Ascending aorta (tissue), 2 donors: ENCODE measurements around the gene MPPED1. TPM values are rescaled to one million over a fixed set of nuclear protein-coding genes. Genes with fewer than 3 reads are reported as not detected.

Experiments used
- DNase-seq, 2 donors: peaks; one replicate each; pipeline ENCODE4 v3.0.0-alpha.2; 2019; ENCODE audit warnings: low spot score in 2 of 2
- H3K27ac ChIP-seq, 2 donors: fragments of 200-600 bp; sonication (generic); one replicate each; pipeline ENCODE4 v1.5.1; 2016 to 2017; ENCODE audit warnings: mild to moderate bottlenecking in 1 of 2
- H3K27me3 ChIP-seq: fragments of 200-600 bp; sonication (generic); one replicate; pipeline ENCODE4 v1.5.1; 2017
- H3K36me3 ChIP-seq, 2 donors: fragments of 200-600 bp; sonication (generic); one replicate each; pipeline ENCODE4 v1.5.1; 2016
- H3K4me1 ChIP-seq, 2 donors: fragments of 200-600 bp; sonication (generic); one replicate each; pipeline ENCODE4 v1.5.1; 2016 to 2017; ENCODE audit warnings: mild to moderate bottlenecking in 1 of 2
- H3K4me3 ChIP-seq, 2 donors: fragments of 200-600 bp; sonication (generic); one replicate each; pipeline ENCODE4 v1.5.1; 2016 to 2017; ENCODE audit warnings: mild to moderate bottlenecking in 1 of 2
- H3K9me3 ChIP-seq, 2 donors: fragments of 200-600 bp; sonication (generic); one replicate each; pipeline ENCODE4 v1.5.1; 2016
- intact Hi-C: fragments of 100-400 bp; cut with DNase I; formaldehyde crosslinking; loops from one replicate; pipeline ENCODE4 v1.15.1; 2023
- total RNA-seq: library from RNA; depleted of rRNA; stranded (reverse); fragments of >200 nt; gene quantifications from one replicate; pipeline ENCODE4 v1.1.0, GENCODE V29; 2016
- TF ChIP-seq, protein P1 (sequence below), 3 experiments: fragments of 200-600 bp in 2 of 3; fragments of 450-650 bp in 1 of 3; sonication (generic) in 2 of 3; IDR thresholded peaks; one replicate each; pipeline ENCODE4 v1.5.1; 2016 to 2019; ENCODE audit warnings: antibody characterized with exemption in 3 of 3, mild to moderate bottlenecking in 1 of 3, moderate library complexity in 1 of 3

The MPPED1 gene
- total RNA-seq, 1 donor from 2014 or later = not detected

DNA sequence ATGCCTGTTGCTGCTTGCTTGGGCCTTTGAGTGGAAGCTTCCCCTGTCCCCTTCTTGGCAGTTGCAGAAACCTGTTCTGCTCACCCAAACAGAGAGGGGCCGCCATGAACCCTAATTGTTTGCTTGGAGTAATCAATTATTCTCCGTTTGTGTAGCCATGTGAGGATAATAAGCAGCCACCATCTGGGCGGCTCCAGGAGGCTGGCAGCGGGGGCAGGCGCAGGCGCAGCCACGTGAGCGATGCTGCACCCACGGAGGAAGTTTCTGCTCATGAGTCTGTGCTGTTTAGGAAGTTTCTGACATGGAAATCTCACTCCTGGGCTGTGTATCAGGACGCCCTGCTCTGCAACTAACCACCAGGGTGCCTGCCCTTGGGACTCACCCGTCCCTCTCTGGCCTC lies 90.1 kb downstream of the MPPED1 start:
- no peaks in the 10 kb centered on the region for H3K4me1 ChIP-seq
- H3K9me3 ChIP-seq = no peaks in the 10 kb centered on the region
- TF ChIP-seq, protein P1, sequence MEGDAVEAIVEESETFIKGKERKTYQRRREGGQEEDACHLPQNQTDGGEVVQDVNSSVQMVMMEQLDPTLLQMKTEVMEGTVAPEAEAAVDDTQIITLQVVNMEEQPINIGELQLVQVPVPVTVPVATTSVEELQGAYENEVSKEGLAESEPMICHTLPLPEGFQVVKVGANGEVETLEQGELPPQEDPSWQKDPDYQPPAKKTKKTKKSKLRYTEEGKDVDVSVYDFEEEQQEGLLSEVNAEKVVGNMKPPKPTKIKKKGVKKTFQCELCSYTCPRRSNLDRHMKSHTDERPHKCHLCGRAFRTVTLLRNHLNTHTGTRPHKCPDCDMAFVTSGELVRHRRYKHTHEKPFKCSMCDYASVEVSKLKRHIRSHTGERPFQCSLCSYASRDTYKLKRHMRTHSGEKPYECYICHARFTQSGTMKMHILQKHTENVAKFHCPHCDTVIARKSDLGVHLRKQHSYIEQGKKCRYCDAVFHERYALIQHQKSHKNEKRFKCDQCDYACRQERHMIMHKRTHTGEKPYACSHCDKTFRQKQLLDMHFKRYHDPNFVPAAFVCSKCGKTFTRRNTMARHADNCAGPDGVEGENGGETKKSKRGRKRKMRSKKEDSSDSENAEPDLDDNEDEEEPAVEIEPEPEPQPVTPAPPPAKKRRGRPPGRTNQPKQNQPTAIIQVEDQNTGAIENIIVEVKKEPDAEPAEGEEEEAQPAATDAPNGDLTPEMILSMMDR (IDR thresholded peaks at IDR 0.05) = no peak
- H3K36me3 ChIP-seq = no peaks in the 10 kb centered on the region
- intact Hi-C loops = no loop called here
- no peaks in the 10 kb centered on the region for H3K27me3 ChIP-seq
- DNase-seq = no peak
- H3K4me3 ChIP-seq = no peak overlapping the region
- H3K27ac ChIP-seq = no peak overlapping the region

DNA sequence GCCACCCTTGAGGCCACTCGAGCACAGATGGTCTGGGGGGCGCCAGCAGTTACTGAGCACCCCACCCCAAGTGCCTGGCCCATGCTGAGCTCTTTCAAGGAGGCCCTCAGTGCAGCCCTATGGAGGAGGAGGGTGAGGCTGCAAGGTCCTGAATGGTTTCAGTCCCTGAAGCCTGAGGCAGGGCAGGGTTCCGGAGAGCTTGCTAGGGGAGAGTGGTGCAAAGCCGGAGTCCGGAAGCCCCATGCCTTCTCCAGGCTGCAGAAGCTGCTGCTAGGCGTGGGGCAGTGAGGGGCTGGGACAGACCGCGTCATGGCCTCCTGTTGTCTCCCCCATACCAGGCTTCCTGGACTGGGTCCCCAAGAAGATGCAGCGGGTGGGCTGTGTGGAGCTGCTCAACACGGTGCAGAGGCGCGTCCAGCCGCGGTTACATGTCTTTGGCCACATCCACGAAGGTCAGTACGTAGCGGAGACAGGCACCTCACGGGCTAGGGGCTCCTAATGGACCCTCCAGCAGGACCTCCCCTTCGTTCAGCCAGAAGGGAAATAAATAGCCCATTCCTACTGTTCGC lies 90.6 kb downstream of the MPPED1 start:
- no peak for DNase-seq
- no peaks in the 10 kb centered on the region for H3K9me3 ChIP-seq
- no peaks in the 10 kb centered on the region for H3K27me3 ChIP-seq
- H3K4me3 ChIP-seq = no peak overlapping the region
- H3K36me3 ChIP-seq = no peaks in the 10 kb centered on the region
- no peak overlapping the region for H3K27ac ChIP-seq
- no peaks in the 10 kb centered on the region for H3K4me1 ChIP-seq
- TF ChIP-seq, protein P1 (IDR thresholded peaks at IDR 0.05) = no peak
- intact Hi-C loops = no loop called here

DNA sequence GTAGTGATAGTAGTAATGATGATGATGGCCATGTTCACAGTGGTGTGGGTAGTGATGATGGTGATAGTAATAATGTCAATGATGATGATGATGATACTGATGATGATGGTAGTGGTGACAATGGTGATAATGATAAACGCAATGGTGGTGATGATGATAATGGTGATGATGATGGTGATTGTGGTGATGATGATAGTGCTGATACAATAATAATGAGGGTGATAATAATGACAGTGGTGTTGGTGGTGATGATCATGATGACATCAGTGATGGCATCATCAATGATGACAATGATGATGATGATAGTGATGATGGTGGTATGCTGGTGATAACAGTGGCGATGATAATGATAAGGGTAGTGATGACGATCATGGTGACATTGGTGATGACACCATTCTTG lies 92.3 kb downstream of the MPPED1 start:
- H3K27ac ChIP-seq = no peak overlapping the region
- no peak for DNase-seq
- H3K27me3 ChIP-seq = no peaks in the 10 kb centered on the region
- no peaks in the 10 kb centered on the region for H3K36me3 ChIP-seq
- no peak overlapping the region for H3K4me3 ChIP-seq
- H3K4me1 ChIP-seq = no peaks in the 10 kb centered on the region
- H3K9me3 ChIP-seq = no peaks in the 10 kb centered on the region
- TF ChIP-seq, protein P1 (IDR thresholded peaks at IDR 0.05) = no peak
- intact Hi-C loops = no loop called here

DNA sequence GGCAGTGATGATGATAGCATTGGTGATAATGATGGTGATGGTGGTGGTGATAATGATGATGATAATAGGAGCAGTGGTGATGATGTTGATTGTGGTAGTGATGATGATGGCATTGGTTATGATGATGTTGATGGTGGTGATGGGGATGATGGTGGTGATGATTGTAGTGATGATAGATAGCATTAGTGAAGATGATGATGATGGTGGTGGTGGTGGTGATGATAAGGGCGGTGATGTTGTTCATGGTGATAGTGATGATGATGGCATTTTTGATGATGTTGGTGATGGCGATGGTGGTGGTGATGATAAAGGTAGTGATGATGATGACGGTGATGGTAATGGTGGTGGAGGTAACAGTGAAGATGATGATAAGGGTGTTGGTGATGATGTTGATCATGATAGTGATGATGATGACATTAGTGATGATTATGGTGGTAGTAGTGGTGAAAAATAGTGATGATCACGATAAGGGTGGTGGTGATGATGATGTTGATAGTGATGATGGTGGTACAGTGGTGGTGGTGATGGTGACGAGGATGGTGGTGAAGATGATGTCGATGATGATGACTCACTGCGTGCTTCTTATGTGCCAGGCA lies 93.0 kb downstream of the MPPED1 start:
- TF ChIP-seq, protein P1 (IDR thresholded peaks at IDR 0.05) = no peak
- no peaks in the 10 kb centered on the region for H3K4me1 ChIP-seq
- H3K4me3 ChIP-seq = no peak overlapping the region
- no peak for DNase-seq
- intact Hi-C loops = no loop called here
- H3K36me3 ChIP-seq = no peaks in the 10 kb centered on the region
- no peak overlapping the region for H3K27ac ChIP-seq
- H3K9me3 ChIP-seq = no peaks in the 10 kb centered on the region
- H3K27me3 ChIP-seq = no peaks in the 10 kb centered on the region

DNA sequence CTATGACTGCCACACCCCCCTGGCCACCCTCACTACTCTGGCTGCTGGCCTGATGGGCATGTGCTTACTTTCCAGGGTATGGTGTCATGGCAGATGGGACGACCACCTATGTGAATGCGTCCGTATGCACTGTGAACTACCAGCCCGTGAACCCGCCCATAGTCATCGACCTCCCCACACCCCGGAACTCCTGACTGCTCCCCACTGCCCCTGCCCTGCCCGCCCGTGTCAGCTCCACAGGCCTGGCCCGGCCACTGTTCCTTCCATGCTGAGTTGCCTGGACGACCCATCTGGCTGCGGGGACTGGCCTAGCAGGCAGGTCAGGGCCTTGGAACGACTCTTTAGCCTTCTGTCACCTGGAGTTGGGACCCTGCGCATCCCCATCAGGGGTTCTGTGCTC lies 93.6 kb downstream of the MPPED1 start:
- Histone ChIP-seq H3K4me3 (no peak overlapping the region), H3K27ac (no peak overlapping the region), H3K9me3 (no peaks in the 10 kb centered on the region), H3K36me3 (no peaks in the 10 kb centered on the region), H3K4me1 (no peaks in the 10 kb centered on the region), H3K27me3 (no peaks in the 10 kb centered on the region)
- intact Hi-C loops = no loop called here
- TF ChIP-seq, protein P1 (IDR thresholded peaks at IDR 0.05) = no peak
- no peak for DNase-seq
